HG02938 (cell line): Measurements from ENCODE around the gene EYA2.

Experiments
- ATAC-seq: cut with Tn5 transposase; IDR thresholded peaks from one replicate; pipeline ENCODE4 v1.9.1; 2021; ENCODE audit warnings: mild to moderate bottlenecking, moderate library complexity; ENCODE audit not compliant: unreplicated experiment

The EYA2 gene

GRCh38 chr20:46975976-46976375 lies 81.3 kb downstream of the EYA2 start:
- no peak for ATAC-seq

- no peak for ATAC-seq
These were observed 82.6 kb downstream of the EYA2 start for GRCh38 chr20:46977204-46977603.

- ATAC-seq = no peak
These were observed 83.4 kb downstream of the EYA2 start for GRCh38 chr20:46977909-46978588.

GRCh38 chr20:46978951-46979491 lies 84.4 kb downstream of the EYA2 start:
- ATAC-seq = no peak

GRCh38 chr20:46979603-46980241 lies 85.1 kb downstream of the EYA2 start:
- no peak for ATAC-seq

- no peak for ATAC-seq
These were observed 86.5 kb downstream of the EYA2 start for GRCh38 chr20:46981184-46981583.

- ATAC-seq = no peak
These were observed 88.8 kb downstream of the EYA2 start for GRCh38 chr20:46983466-46983865.

GRCh38 chr20:46984405-46984804 lies 89.8 kb downstream of the EYA2 start:
- ATAC-seq = no peak

GRCh38 chr20:46985250-46985649 lies 90.6 kb downstream of the EYA2 start:
- no peak for ATAC-seq

- ATAC-seq = no peak
These were observed 91.0 kb downstream of the EYA2 start for GRCh38 chr20:46985671-46986070.

- ATAC-seq = no peak
These were observed 92.4 kb downstream of the EYA2 start for GRCh38 chr20:46987001-46987400.

- ATAC-seq = no peak
These were observed 95.5 kb downstream of the EYA2 start for GRCh38 chr20:46990017-46990595.

GRCh38 chr20:46990596-46991104 lies 96.0 kb downstream of the EYA2 start:
- ATAC-seq = no peak

- no peak for ATAC-seq
These were observed 96.5 kb downstream of the EYA2 start for GRCh38 chr20:46991168-46991567.

GRCh38 chr20:46991880-46992639 lies 97.4 kb downstream of the EYA2 start:
- ATAC-seq = no peak

GRCh38 chr20:46992640-46993035 lies 98.0 kb downstream of the EYA2 start:
- ATAC-seq = no peak

- no peak for ATAC-seq
These were observed 98.9 kb downstream of the EYA2 start for GRCh38 chr20:46993465-46994095.

- peak; percentile 90 for ATAC-seq
These were observed 99.7 kb downstream of the EYA2 start for GRCh38 chr20:46994341-46994740.

GRCh38 chr20:46995561-46996142 lies 101.0 kb downstream of the EYA2 start:
- ATAC-seq = no peak

- no peak for ATAC-seq
These were observed 102.5 kb downstream of the EYA2 start for GRCh38 chr20:46997187-46997586.
